Activated T-cell treated with anti-CD3 and anti-CD28 coated beads, Interleukin-2, amount 50 U/mL, for 24 hours (primary cell): ENCODE data around the gene GGTLC2.
"Not testable (repeated sequence)": the region's sequence is repeated elsewhere in the genome, so short reads cannot be mapped to it uniquely, and the experiment has no call there.

ENCODE experiments used
- DNase-seq: peaks from one replicate; pipeline ENCODE4 v3.0.0-alpha.2; 2020
- H3K27ac Mint-ChIP-seq: 2 replicates; pipeline ENCODE4 v1.8.0; 2020; ENCODE audit warnings: mild to moderate bottlenecking, mixed read lengths
- H3K27me3 Mint-ChIP-seq: 2 replicates; pipeline ENCODE4 v1.8.0; 2020; ENCODE audit warnings: mixed read lengths
- H3K36me3 Mint-ChIP-seq: 2 replicates; pipeline ENCODE4 v1.8.0; 2020; ENCODE audit warnings: low read depth, mixed read lengths
- H3K4me1 Mint-ChIP-seq: 2 replicates; pipeline ENCODE4 v1.8.0; 2020; ENCODE audit warnings: low read depth, mixed read lengths
- H3K4me3 Mint-ChIP-seq: 2 replicates; pipeline ENCODE4 v1.8.0; 2020; ENCODE audit warnings: mild to moderate bottlenecking, moderate library complexity, mixed read lengths
- H3K9me3 Mint-ChIP-seq: 2 replicates; pipeline ENCODE4 v1.8.0; 2020; ENCODE audit warnings: mixed read lengths

GGTLC2 gene

DNA sequence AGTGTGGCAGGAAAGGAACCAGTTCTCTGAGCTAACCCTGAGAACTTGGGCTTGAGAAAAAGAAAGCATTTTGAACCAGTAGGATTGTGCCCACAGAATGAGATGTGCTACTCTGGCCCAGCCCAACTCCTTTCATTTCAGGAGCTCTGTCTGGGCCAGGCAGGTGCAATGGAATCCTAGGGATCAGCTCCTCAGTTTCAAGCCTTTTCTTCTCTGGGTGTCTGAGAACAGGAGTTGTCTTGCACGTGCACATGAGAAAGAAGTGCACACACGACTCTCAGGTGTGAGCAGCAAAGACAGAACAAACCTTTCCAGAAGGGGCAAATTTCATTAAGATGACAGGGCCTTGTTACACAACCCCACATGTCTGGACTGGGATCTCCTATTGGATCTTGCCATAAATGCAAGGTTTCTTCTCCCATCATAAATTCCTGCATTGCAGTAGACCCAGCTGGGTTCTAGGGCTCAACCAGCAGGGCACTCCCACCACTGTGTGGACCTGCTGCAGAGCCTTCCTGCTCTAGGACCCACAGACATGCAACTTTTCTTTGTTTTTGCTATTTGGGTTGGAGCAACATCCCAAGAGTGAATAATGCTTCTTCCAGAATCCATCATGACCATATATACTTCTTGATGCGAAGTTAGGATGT, 24.5 kb upstream of the GGTLC2 start:
- no peak overlapping the region for H3K4me3 Mint-ChIP-seq
- no peak overlapping the region for H3K27ac Mint-ChIP-seq
- no peak for DNase-seq
- H3K36me3 Mint-ChIP-seq, result no peaks in the 10 kb centered on the region
- H3K4me1 Mint-ChIP-seq, result peaks cover 12% of the 10 kb centered on the region
- peaks cover 3% of the 10 kb centered on the region for H3K9me3 Mint-ChIP-seq
- peaks cover 8% of the 10 kb centered on the region for H3K27me3 Mint-ChIP-seq

DNA sequence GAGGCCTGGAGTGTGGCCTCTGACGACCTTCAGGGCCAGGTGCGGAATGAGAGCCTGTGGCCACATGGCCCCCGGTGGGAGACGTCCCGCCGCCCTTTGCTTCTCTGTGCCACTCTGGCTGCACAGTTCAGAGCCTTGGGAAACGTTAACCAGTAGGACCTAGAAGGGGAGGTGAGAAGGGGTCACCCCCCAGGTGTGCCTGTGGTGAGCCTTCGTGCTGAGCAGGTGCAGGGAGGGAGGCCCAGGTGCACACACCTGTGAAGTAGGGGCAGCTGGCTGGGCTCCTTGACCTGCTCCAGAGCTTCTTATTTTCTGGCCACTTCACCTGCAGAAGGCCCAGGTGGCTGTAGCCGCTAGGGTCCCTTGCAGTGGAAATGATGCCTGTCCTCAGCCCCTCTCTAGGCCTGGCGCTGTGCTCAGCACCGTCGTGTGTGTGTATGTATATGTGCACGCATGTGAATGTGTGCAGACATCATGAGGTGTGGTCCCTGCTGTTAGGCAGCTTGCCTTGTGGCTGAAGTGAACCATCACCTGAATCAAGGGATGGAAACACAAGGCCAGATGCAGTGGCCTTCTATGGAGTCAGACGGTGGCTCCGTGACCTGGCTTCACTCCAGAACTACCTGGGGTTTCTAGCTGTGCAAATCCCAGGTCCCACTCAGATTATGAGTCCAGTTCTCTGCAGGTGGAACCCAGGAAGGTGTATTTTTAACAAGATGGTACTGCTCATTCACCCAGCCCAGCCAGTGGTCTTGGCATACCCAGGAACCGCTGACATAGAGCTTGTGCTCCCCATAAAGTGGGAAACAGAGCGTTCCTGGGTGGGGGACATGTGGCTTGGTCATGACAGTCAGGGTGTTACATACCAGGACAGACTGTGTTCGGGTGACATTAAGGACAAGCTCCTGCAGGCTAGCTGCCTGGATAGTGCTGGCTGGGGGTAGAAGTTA, 15.6 kb upstream of the GGTLC2 start:
- H3K9me3 Mint-ChIP-seq, H3K4me3 Mint-ChIP-seq, H3K27ac Mint-ChIP-seq, H3K4me1 Mint-ChIP-seq, DNase-seq, H3K36me3 Mint-ChIP-seq, H3K27me3 Mint-ChIP-seq: not testable (repeated sequence)

DNA sequence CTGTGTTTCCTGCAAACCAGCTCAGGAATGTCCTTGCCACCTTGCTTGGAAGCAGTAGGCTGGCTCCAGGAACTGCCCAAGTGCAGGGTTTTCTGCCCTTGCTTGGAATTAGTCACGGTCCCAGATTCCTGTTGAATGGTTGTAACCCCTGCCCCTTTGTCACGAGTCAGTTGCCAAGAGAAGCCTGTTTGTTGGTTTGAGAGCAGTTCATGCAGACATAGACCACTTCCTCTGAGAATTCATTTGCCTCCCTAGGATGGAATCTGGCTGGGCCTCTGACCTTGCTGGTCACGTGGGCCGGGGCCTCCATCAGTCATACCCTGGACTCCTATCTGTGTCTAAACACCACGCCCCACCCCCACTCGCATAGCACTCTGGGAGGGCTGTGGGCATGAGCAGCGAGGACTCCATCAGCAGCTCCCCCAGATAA, 13.2 kb upstream of the GGTLC2 start:
- not testable (repeated sequence) for H3K27ac Mint-ChIP-seq, DNase-seq, H3K36me3 Mint-ChIP-seq, H3K27me3 Mint-ChIP-seq, H3K4me1 Mint-ChIP-seq, H3K4me3 Mint-ChIP-seq, H3K9me3 Mint-ChIP-seq

DNA sequence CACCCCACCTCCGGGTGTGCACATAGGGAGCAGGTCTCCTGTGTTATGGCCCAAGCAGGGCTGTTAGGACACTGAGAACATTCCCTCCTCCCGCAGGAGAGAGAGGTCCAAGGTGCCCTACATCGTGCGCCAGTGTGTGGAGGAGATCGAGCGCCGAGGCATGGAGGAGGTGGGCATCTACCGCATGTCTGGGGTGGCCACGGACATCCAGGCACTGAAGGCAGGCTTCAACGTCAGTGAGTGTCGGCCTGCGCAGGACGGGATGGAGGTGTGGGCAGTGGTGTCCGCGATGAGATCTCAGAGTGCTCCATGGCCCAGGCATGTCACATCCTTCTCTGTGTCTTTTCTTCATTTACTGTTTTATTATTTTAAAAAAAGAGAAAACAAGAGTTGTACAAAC, 12.2 kb upstream of the GGTLC2 start:
- not testable (repeated sequence) for H3K27me3 Mint-ChIP-seq, H3K27ac Mint-ChIP-seq, H3K9me3 Mint-ChIP-seq, H3K36me3 Mint-ChIP-seq, H3K4me1 Mint-ChIP-seq, DNase-seq, H3K4me3 Mint-ChIP-seq

DNA sequence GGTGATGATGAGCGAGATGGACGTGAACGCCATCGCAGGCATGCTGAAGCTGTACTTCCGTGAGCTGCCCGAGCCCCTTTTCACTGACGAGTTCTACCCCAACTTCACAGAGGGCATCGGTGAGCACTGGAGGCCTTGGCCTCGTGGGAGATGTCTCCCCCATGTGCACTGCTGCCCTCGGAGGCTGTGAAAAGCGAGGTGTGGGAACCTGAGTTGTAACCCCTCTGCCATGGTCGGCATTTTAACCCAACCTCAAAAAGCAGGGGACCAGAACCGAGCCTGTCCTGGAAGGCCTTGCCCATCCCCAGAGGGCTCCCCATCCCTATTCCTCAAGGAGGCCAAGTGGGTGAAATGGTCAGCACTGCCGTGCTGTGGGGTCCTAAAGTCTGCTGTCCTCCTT, 10.9 kb upstream of the GGTLC2 start:
- H3K27ac Mint-ChIP-seq, H3K36me3 Mint-ChIP-seq, H3K9me3 Mint-ChIP-seq, H3K4me3 Mint-ChIP-seq, H3K27me3 Mint-ChIP-seq, H3K4me1 Mint-ChIP-seq, DNase-seq: not testable (repeated sequence)

DNA sequence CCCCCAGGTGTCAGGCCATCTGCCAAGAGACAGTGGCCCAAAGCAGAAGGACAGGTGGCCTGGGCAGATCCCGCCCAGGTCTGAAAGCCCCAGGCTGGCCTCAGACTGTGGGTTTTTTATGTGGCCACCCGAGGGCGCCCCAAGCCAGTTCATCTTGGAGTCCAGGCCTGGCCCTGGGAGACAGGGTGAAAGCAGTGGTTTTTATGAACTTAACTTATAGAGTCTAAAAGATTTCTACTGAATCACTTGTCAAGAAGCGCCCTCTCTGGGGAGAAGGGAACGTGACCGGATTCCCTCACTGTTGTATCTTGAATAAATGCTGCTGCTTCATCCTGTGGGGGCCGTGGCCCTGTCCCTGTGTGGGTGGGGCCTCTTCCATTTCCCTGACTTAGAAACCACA, 8.2 kb upstream of the GGTLC2 start:
- not testable (repeated sequence) for H3K36me3 Mint-ChIP-seq, H3K4me1 Mint-ChIP-seq, H3K27me3 Mint-ChIP-seq, H3K4me3 Mint-ChIP-seq, H3K9me3 Mint-ChIP-seq, H3K27ac Mint-ChIP-seq
- DNase-seq, result peak; percentile 49

DNA sequence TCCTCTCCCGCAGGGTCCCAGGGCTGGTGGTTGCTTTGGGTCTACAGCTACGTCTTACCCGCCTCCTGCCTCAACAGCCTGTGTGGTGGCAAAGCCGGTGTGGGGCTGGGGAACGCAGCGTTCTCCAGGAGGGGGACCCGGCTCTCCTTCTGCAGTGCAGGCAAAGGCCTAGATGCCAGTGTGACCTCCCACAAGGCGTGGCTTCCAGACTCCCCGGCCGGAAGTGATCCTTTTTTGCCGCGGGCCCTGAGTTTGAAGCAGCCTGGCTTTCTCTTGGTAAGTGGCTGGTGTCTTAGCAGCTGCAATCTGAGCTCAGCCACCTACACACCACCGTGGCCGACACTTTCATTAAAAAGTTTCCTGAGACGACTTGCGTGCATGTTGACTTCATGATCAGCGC, 6.1 kb upstream of the GGTLC2 start:
- H3K4me1 Mint-ChIP-seq, H3K9me3 Mint-ChIP-seq, DNase-seq, H3K4me3 Mint-ChIP-seq, H3K36me3 Mint-ChIP-seq, H3K27me3 Mint-ChIP-seq, H3K27ac Mint-ChIP-seq: not testable (repeated sequence)

DNA sequence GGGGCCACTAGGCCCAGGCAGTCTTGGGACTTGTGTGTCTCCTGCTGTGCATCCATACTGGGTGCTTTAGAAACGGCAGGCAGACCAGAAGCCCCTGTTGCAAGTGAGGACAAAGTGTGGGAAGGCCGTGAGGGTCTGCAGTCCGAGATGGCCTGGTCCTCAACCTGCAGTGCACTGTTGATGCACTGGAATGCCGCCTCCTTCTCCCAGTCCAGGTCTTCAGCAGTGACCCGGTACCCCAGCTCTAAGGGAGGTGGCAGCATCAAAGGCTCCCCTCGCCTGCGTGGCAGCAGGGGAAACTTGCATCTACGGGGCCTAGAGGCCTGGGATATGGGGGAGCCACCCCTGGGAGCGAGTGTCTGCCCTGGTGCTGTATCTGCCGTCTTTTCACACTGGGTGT, 2.2 kb upstream of the GGTLC2 start:
- H3K4me1 Mint-ChIP-seq, H3K9me3 Mint-ChIP-seq, DNase-seq, H3K27me3 Mint-ChIP-seq, H3K4me3 Mint-ChIP-seq, H3K27ac Mint-ChIP-seq, H3K36me3 Mint-ChIP-seq: not testable (repeated sequence)

DNA sequence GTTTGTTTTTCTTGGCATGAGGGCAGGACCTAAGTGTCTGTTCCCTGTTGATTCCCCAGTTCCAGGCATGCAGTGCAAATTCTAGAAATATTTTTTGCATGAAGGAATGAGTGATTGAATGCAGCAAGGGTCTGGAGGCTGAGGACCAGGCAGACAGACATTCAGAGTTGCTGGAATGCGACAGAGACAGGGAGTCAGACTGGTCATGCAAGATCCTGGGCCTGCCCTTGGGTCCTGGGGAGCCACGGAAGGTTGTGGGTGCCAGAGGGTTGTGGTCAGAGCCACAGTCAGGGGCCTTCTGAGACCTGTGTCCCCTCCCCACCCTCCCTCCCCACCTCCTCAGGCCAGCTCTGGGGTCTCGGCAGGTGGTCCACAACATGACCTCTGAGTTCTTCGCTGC, 1.6 kb downstream of the GGTLC2 start:
- not testable (repeated sequence) for H3K36me3 Mint-ChIP-seq, H3K9me3 Mint-ChIP-seq, H3K4me1 Mint-ChIP-seq, H3K27ac Mint-ChIP-seq, DNase-seq, H3K4me3 Mint-ChIP-seq, H3K27me3 Mint-ChIP-seq

DNA sequence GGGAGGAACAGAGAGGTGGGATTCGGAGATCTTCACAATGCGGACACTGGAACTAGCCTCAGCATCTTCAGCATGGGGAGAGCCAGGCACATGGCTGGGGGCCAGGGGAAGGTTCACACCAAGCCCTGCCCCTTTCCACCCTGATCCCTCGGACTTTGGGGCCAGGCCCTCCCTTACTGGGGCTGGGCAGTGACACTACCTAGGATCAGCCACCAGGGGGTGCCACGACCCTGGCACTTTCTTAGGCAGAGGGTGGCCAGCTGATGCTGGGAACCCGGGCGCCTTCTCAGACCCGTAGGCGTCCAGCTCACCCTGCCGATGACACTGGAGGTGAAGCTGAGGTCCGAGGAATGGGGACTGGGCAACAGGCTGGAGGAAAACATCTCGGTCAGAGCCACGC, 3.5 kb downstream of the GGTLC2 start:
- H3K4me1 Mint-ChIP-seq, H3K9me3 Mint-ChIP-seq, H3K4me3 Mint-ChIP-seq, H3K27ac Mint-ChIP-seq, H3K36me3 Mint-ChIP-seq, H3K27me3 Mint-ChIP-seq: not testable (repeated sequence)
- peak; percentile 40 for DNase-seq

DNA sequence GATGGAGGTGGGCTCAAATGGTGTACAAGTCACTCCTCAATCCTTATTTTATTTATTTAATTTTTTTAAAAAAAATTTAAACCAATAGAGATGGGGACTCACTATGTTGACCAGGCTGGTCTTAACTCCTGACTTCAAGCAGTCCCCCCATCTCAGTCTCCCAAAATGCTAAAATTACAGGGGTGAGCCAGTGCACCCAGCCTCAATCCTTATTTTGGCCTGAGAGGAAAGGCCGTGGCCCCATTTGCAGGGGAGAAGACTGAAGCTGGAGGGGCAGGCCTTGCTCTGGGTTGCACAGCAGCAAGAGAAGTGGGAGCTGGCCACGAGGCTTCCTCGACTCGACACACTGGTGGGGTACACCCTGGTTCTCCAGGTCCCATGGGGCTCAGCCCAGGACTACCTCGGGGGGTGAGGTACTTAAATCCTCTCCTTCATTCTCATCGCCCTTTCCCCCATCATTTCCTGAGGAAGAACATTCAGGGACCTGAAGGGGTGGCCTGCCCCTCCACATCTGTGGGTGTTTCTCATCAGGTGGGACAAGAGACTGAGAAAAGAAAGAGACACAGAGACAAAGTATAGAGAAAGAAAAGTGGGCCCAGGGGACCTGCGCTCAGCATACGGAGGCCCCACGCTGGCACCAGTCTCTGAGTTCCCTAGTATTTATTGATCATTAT, 4.6 kb downstream of the GGTLC2 start:
- not testable (repeated sequence) for DNase-seq, H3K36me3 Mint-ChIP-seq, H3K27me3 Mint-ChIP-seq, H3K4me1 Mint-ChIP-seq, H3K9me3 Mint-ChIP-seq, H3K4me3 Mint-ChIP-seq, H3K27ac Mint-ChIP-seq

DNA sequence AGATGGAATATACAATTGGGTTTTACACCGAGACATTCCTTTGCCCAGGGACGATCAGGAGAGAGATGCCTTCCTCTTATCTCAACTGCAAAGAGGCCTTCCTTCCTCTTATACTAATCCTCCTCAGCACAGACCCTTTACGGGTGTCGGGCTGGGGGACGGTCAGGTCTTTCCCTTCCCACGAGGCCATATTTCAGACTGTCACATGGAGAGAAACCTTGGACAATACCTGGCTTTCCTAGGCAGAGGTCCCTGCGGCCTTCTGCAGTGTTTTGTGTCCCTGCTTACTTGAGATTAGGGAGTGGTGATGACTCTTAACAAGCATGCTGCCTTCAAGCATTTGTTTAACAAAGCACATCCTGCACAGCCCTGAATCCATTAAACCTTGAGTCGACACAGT, 5.3 kb downstream of the GGTLC2 start:
- not testable (repeated sequence) for H3K27me3 Mint-ChIP-seq, H3K36me3 Mint-ChIP-seq, H3K9me3 Mint-ChIP-seq

DNA sequence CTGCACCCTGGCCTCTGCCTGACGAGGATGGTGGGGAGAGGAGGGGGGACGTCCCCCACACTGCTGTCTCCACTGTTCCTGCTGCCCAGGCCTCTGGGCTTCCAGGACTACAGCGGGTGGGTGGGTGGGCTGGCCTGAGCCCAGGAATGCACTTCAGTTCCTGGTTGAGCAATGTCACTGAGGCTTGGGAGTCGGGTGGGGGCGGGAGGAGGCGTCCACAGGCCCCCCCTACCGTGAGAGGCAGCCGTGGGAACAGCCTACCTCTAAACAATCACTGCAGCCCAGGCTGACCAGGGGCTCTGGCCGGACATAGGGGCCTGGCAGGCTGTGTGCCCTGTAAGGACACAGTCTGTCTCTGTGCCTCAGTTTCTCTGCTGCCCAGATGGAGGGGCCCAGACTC, 6.0 kb downstream of the GGTLC2 start:
- H3K4me3 Mint-ChIP-seq, H3K27ac Mint-ChIP-seq, H3K27me3 Mint-ChIP-seq, H3K36me3 Mint-ChIP-seq, H3K9me3 Mint-ChIP-seq, DNase-seq: not testable (repeated sequence)
- peaks cover 21% of the 10 kb centered on the region for H3K4me1 Mint-ChIP-seq

More for the DNA sequence above, 5.3 kb downstream of the GGTLC2 start:
- H3K27ac Mint-ChIP-seq, DNase-seq, H3K4me3 Mint-ChIP-seq: not testable (repeated sequence)
- peaks cover 15% of the 10 kb centered on the region for H3K4me1 Mint-ChIP-seq

DNA sequence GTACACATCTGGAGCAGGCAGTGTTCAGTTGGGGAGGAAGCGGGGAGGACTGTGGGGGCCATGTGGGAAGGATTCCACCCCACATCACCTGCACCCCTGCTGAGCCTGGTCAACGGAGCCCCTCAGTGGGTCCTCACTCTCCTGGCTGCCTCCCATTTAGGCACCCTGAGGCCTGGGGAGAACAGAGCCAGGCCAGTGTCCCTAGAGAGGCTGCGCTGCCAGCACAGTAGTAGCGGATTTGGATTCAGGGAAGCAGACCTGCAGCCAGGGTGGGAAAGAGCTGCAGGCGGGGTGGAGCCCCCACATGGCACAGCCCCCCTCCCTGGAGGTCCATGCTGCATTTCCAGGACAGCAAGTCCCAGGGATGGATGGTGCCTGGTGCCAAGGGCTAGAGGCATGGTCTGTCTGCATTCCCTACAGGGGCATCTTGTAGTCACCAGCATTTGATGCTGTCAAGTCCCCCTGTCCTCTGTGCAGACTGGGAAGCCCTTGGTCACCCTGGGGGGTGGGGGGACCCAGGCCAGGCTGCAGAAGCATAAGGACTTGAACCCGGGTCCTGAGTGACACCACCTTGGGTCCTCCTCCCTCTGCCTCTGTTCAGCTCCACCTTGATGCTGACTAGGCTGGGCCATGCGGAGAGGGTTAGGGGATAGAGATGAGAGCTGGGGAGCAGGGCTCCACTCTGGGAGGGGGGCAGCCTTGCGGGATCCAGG, 6.5 kb downstream of the GGTLC2 start:
- not testable (repeated sequence) for H3K4me3 Mint-ChIP-seq, H3K9me3 Mint-ChIP-seq, DNase-seq, H3K27me3 Mint-ChIP-seq, H3K36me3 Mint-ChIP-seq, H3K27ac Mint-ChIP-seq
- H3K4me1 Mint-ChIP-seq, result peaks cover 21% of the 10 kb centered on the region
